SK-N-SH treated with all-trans-retinoic acid at 6 μM for 48 hours (cell line): ENCODE data around the gene ZFHX3.

ENCODE experiments used
- ATAC-seq: fragments of 200-7000 bp; cut with Tn5 transposase; 3 replicates; pipeline ENCODE4 v1.9.1; 2020; ENCODE audit warnings: mild to moderate bottlenecking, moderate library complexity
- ARNTL ChIP-seq: fragments of 450-650 bp; formaldehyde crosslinking; IDR thresholded peaks from 2 replicates; pipeline ENCODE4 v1.5.0; 2020; ENCODE audit warnings: low read depth, mild to moderate bottlenecking, moderate library complexity, borderline replicate concordance
- BACH2 ChIP-seq: fragments of 250-450 bp; sonication (Bioruptor Pico); IDR thresholded peaks from 2 replicates; pipeline ENCODE4 v1.9.0; 2021; ENCODE audit warnings: mild to moderate bottlenecking, borderline replicate concordance
- CREB5 ChIP-seq: fragments of 250-450 bp; sonication (Bioruptor Pico); IDR thresholded peaks from 2 replicates; pipeline ENCODE4 v1.5.1; 2020; ENCODE audit warnings: low read depth, mild to moderate bottlenecking, moderate library complexity
- CSDC2 ChIP-seq: fragments of 250-450 bp; sonication (Bioruptor Pico); IDR thresholded peaks from 2 replicates; pipeline ENCODE4 v1.5.0; 2020; ENCODE audit warnings: mild to moderate bottlenecking, moderate library complexity
- ESRRG ChIP-seq: fragments of 250-450 bp; sonication (Bioruptor Pico); IDR thresholded peaks from 2 replicates; pipeline ENCODE4 v1.6.1; 2021; ENCODE audit warnings: mild to moderate bottlenecking
- GLIS3 ChIP-seq: fragments of 250-450 bp; sonication (Bioruptor Pico); IDR thresholded peaks from 2 replicates; pipeline ENCODE4 v1.5.0; 2020; ENCODE audit warnings: mild to moderate bottlenecking, moderate library complexity
- ISL1 ChIP-seq: fragments of 250-450 bp; sonication (Bioruptor Pico); IDR thresholded peaks from 2 replicates; pipeline ENCODE4 v2.1.2; 2022; ENCODE audit warnings: mild to moderate bottlenecking, moderate library complexity
- OSR1 ChIP-seq: fragments of 250-450 bp; sonication (Bioruptor Pico); IDR thresholded peaks from 2 replicates; pipeline ENCODE4 v1.8.0; 2022; ENCODE audit warnings: moderate library complexity, mild to moderate bottlenecking, inconsistent platforms
- PATZ1 ChIP-seq: fragments of 250-450 bp; sonication (Bioruptor Pico); IDR thresholded peaks from 2 replicates; pipeline ENCODE4 v1.8.0; 2020; ENCODE audit warnings: mild to moderate bottlenecking, moderate library complexity, borderline replicate concordance
- POU6F1 ChIP-seq: fragments of 250-450 bp; sonication (Bioruptor Pico); IDR thresholded peaks from 2 replicates; pipeline ENCODE4 v1.8.0; 2021; ENCODE audit warnings: low read depth, mild to moderate bottlenecking, moderate library complexity, borderline replicate concordance
- RARB ChIP-seq: fragments of 250-450 bp; sonication (Bioruptor Pico); IDR thresholded peaks from 2 replicates; pipeline ENCODE4 v1.8.0; 2021; ENCODE audit warnings: mild to moderate bottlenecking, moderate library complexity
- SNAI2 ChIP-seq: fragments of 250-450 bp; sonication (Bioruptor Pico); IDR thresholded peaks from 2 replicates; pipeline ENCODE4 v1.5.0; 2020; ENCODE audit warnings: mild to moderate bottlenecking, moderate library complexity
- TCF4 ChIP-seq: fragments of 250-450 bp; sonication (Bioruptor Pico); IDR thresholded peaks from 2 replicates; pipeline ENCODE4 v1.8.0; 2021; ENCODE audit warnings: mild to moderate bottlenecking, moderate library complexity, borderline replicate concordance
- TOX ChIP-seq: fragments of 250-450 bp; sonication (Bioruptor Pico); IDR thresholded peaks from 2 replicates; pipeline ENCODE4 v1.8.0; 2021; ENCODE audit warnings: mild to moderate bottlenecking, moderate library complexity, borderline replicate concordance
- TSHZ2 ChIP-seq: fragments of 250-450 bp; sonication (Bioruptor Pico); IDR thresholded peaks from 2 replicates; pipeline ENCODE4 v1.5.0; 2020; ENCODE audit warnings: mild to moderate bottlenecking, moderate library complexity
- ZC3H10 ChIP-seq: fragments of 250-450 bp; sonication (Bioruptor Pico); IDR thresholded peaks from 2 replicates; pipeline ENCODE4 v1.5.1; 2021; ENCODE audit warnings: mild to moderate bottlenecking, moderate library complexity
- ZFP3 ChIP-seq: fragments of 250-450 bp; sonication (Bioruptor Pico); IDR thresholded peaks from 2 replicates; pipeline ENCODE4 v1.5.0; 2020; ENCODE audit warnings: mild to moderate bottlenecking, moderate library complexity
- ZFP30 ChIP-seq: fragments of 450-650 bp; formaldehyde crosslinking; IDR thresholded peaks from 2 replicates; pipeline ENCODE4 v1.5.0; 2022; ENCODE audit warnings: mild to moderate bottlenecking, moderate library complexity
- ZNF565 ChIP-seq: fragments of 450-650 bp; formaldehyde crosslinking; conservative IDR thresholded peaks from 2 replicates; pipeline ENCODE4 v1.5.0; 2020; ENCODE audit warnings: low read depth, mild to moderate bottlenecking, moderate library complexity
- ZNF70 ChIP-seq: fragments of 450-650 bp; formaldehyde crosslinking; IDR thresholded peaks from 2 replicates; pipeline ENCODE4 v1.5.0; 2020; ENCODE audit warnings: mild to moderate bottlenecking, moderate library complexity
- ZNF8 ChIP-seq: fragments of 450-650 bp; formaldehyde crosslinking; IDR thresholded peaks from 2 replicates; pipeline ENCODE4 v1.5.0; 2020; ENCODE audit warnings: mild to moderate bottlenecking, moderate library complexity

The ZFHX3 gene

GRCh38 chr16:73019457-73020362 is 28.2 kb downstream of the ZFHX3 start:
- ATAC-seq: peak; percentile 87
- TF ChIP-seq OSR1 (CRISPR knock-in tag) (no peak), SNAI2 (no peak), CSDC2 (no peak), GLIS3 (no peak), ZNF70 (CRISPR knock-in tag) (no peak), ISL1 (CRISPR knock-in tag) (no peak), POU6F1 (no peak), TCF4 (CRISPR knock-in tag) (no peak), ARNTL (CRISPR knock-in tag) (no peak), ZNF8 (CRISPR knock-in tag) (no peak), ESRRG (CRISPR knock-in tag) (no peak), CREB5 (no peak), BACH2 (CRISPR knock-in tag) (no peak), ZC3H10 (no peak), TOX (no peak), ZFP30 (CRISPR knock-in tag) (no peak)

GRCh38 chr16:73018821-73019456 is 29.0 kb downstream of the ZFHX3 start:
- no peak for ATAC-seq
- TF ChIP-seq ARNTL (CRISPR knock-in tag): no peak
- no peak for TF ChIP-seq ESRRG (CRISPR knock-in tag)
- TF ChIP-seq ZFP30 (CRISPR knock-in tag): no peak
- TF ChIP-seq ZNF8 (CRISPR knock-in tag): no peak
- no peak for TF ChIP-seq ZFP3 (CRISPR knock-in tag)
- no peak for TF ChIP-seq POU6F1
- no peak for TF ChIP-seq TSHZ2
- TF ChIP-seq CSDC2: no peak
- TF ChIP-seq PATZ1 (CRISPR knock-in tag): no peak
- TF ChIP-seq ZNF565: no peak
- TF ChIP-seq ISL1 (CRISPR knock-in tag): no peak

GRCh38 chr16:73017321-73017720 is 30.6 kb downstream of the ZFHX3 start:
- ATAC-seq: no peak
- TF ChIP-seq ZNF8 (CRISPR knock-in tag) (no peak), POU6F1 (no peak), ISL1 (CRISPR knock-in tag) (no peak), ZC3H10 (no peak), ESRRG (CRISPR knock-in tag) (no peak), TSHZ2 (no peak), RARB (CRISPR knock-in tag) (no peak), ZNF565 (no peak)
